IMR-90 (cell line): ENCODE results near the gene CD8B2. TPM values are rescaled to one million over a fixed set of nuclear protein-coding genes. Genes with fewer than 3 reads are reported as not detected.

Experiments used
- ATAC-seq: fragments of 200-7000 bp; cut with Tn5 transposase; 2 replicates; pipeline ENCODE4 v1.9.1; 2020; ENCODE audit warnings: low read depth, mild to moderate bottlenecking, moderate library complexity
- BruUV-seq: library from RNA; stranded (reverse); fragments of 400-500 nt; replicated peaks from 2 replicates; lab custom pipeline; 2021; lab: Mats Ljungman, UMichigan
- CTCF ChIA-PET: fragments of 300-600 bp; formaldehyde crosslinking; extraction: SDS; loops from one replicate; lab custom pipeline; 2021; ENCODE audit warnings: antibody characterized with exemption; lab: Yijun Ruan, JAX
- POLR2A ChIA-PET: fragments of 300-600 bp; sonication (Branson Sonifier 250); formaldehyde crosslinking; loops from one replicate; lab custom pipeline; 2022; ENCODE audit warnings: antibody characterized with exemption; ENCODE audit not compliant: unreplicated experiment; lab: Charles Lee
- DNase-seq: peaks from one replicate; pipeline ENCODE4 v3.0.0; 2013
- H2AFZ ChIP-seq: replicated peaks from 2 replicates; pipeline ENCODE3; 2013; ENCODE audit warnings: low read length, mild to moderate bottlenecking; ENCODE audit not compliant: poor library complexity
- H2AK5ac ChIP-seq: 2 replicates; pipeline ENCODE4 v1.6.1; 2013; ENCODE audit warnings: low read depth, low read length, inconsistent platforms
- H2AK9ac ChIP-seq: replicated peaks from 2 replicates; pipeline ENCODE3; 2013; ENCODE audit warnings: mild to moderate bottlenecking, low read depth, low read length, moderate library complexity; ENCODE audit not compliant: poor library complexity
- H2BK120ac ChIP-seq: 2 replicates; pipeline ENCODE4 v1.6.1; 2013; ENCODE audit warnings: low read depth, low read length, inconsistent platforms
- H2BK15ac ChIP-seq: 3 replicates; pipeline ENCODE4 v1.6.1; 2013; ENCODE audit warnings: low read depth, low read length, inconsistent platforms
- H2BK20ac ChIP-seq: 2 replicates; pipeline ENCODE4 v1.6.1; 2013; ENCODE audit warnings: low read depth, mild to moderate bottlenecking, inconsistent platforms, low read length, moderate library complexity
- H2BK5ac ChIP-seq: 2 replicates; pipeline ENCODE4 v1.6.1; 2013; ENCODE audit warnings: mild to moderate bottlenecking, low read depth, low read length, inconsistent platforms; ENCODE audit not compliant: poor library complexity, severe bottlenecking
- H3K14ac ChIP-seq: replicated peaks from 2 replicates; pipeline ENCODE4 v1.6.1; 2013; ENCODE audit warnings: low read depth, low read length, inconsistent platforms
- H3K18ac ChIP-seq: 2 replicates; pipeline ENCODE4 v1.6.1; 2013; ENCODE audit warnings: low read depth, low read length, control low read depth
- H3K23ac ChIP-seq: 2 replicates; pipeline ENCODE4 v1.6.1; 2013; ENCODE audit warnings: low read depth, low read length, inconsistent platforms
- H3K27ac ChIP-seq: 2 replicates; pipeline ENCODE4 v1.5.1; 2013; ENCODE audit warnings: mild to moderate bottlenecking, control low read depth, low read length; ENCODE audit not compliant: insufficient read depth
- H3K27me3 ChIP-seq: 2 replicates; pipeline ENCODE4 v1.6.1; 2013; ENCODE audit warnings: low read length; ENCODE audit not compliant: control insufficient read depth, insufficient read depth
- H3K36me3 ChIP-seq: 2 replicates; pipeline ENCODE4 v1.6.1; 2013; ENCODE audit warnings: low read length, mixed read lengths; ENCODE audit not compliant: control insufficient read depth, insufficient read depth
- H3K4ac ChIP-seq: 2 replicates; pipeline ENCODE4 v1.6.1; 2013; ENCODE audit warnings: low read depth, low read length, inconsistent platforms
- H3K4me1 ChIP-seq: 2 replicates; pipeline ENCODE4 v1.6.1; 2013; ENCODE audit warnings: low read length, mixed read lengths; ENCODE audit not compliant: control insufficient read depth, insufficient read depth
- H3K4me2 ChIP-seq: 2 replicates; pipeline ENCODE4 v1.6.1; 2013; ENCODE audit warnings: low read depth, mild to moderate bottlenecking, control low read depth, low read length, moderate library complexity
- H3K4me3 ChIP-seq: 2 replicates; pipeline ENCODE4 v1.5.1; 2013; ENCODE audit warnings: low read depth, mild to moderate bottlenecking, control low read depth, low read length, moderate library complexity; ENCODE audit not compliant: insufficient read depth
- H3K56ac ChIP-seq: 2 replicates; pipeline ENCODE4 v1.6.1; 2013; ENCODE audit warnings: low read length, inconsistent platforms; ENCODE audit not compliant: insufficient read depth; ENCODE audit errors: extremely low read depth
- H3K79me1 ChIP-seq, 2 experiments: 2 replicates each; pipeline ENCODE4 v1.6.1; 2013; ENCODE audit warnings: low read length in 2 of 2, inconsistent platforms in 1 of 2, low read depth in 1 of 2
- H3K9ac ChIP-seq: 2 replicates; pipeline ENCODE4 v1.6.1; 2013; ENCODE audit warnings: low read depth, low read length, control low read depth
- H3K9me1 ChIP-seq: 2 replicates; pipeline ENCODE4 v1.6.1; 2013; ENCODE audit warnings: low read length, inconsistent platforms; ENCODE audit not compliant: insufficient read depth
- H3K9me3 ChIP-seq: 2 replicates; pipeline ENCODE4 v1.6.1; 2013; ENCODE audit warnings: low read length; ENCODE audit not compliant: control insufficient read depth, insufficient read depth
- H4K20me1 ChIP-seq: 2 replicates; pipeline ENCODE4 v1.6.1; 2013; ENCODE audit warnings: low read length, inconsistent platforms; ENCODE audit not compliant: insufficient read depth
- H4K5ac ChIP-seq: 2 replicates; pipeline ENCODE4 v1.6.1; 2013; ENCODE audit warnings: mild to moderate bottlenecking, low read depth, low read length, control low read depth
- H4K8ac ChIP-seq, 2 experiments: 2 replicates each; pipeline ENCODE4 v1.6.1; 2013; ENCODE audit warnings: low read depth in 2 of 2, low read length in 2 of 2, control low read depth in 1 of 2, inconsistent platforms in 1 of 2
- H4K91ac ChIP-seq: 2 replicates; pipeline ENCODE4 v1.6.1; 2013; ENCODE audit warnings: low read depth, low read length, inconsistent platforms; ENCODE audit not compliant: insufficient read depth
- CEBPB ChIP-seq: IDR thresholded peaks from 2 replicates; pipeline ENCODE4 v1.6.1; 2012; ENCODE audit warnings: low read depth, low read length, improper control_type of control experiment
- CHD1 ChIP-seq: IDR thresholded peaks from 2 replicates; pipeline ENCODE4 v1.6.1; 2012; ENCODE audit warnings: low read depth, low read length, improper control_type of control experiment
- CTCF ChIP-seq: conservative IDR thresholded peaks from 2 replicates; pipeline ENCODE4 v1.5.1; 2012; ENCODE audit warnings: mild to moderate bottlenecking, low read depth, low read length, improper control_type of control experiment
- FOS ChIP-seq: fragments of 150-350 bp; IDR thresholded peaks from 2 replicates; pipeline ENCODE4 v1.6.1; 2016; ENCODE audit warnings: low read depth, low read length
- MAZ ChIP-seq: IDR thresholded peaks from 2 replicates; pipeline ENCODE4 v1.6.1; 2012; ENCODE audit warnings: low read depth, mild to moderate bottlenecking, low read length, improper control_type of control experiment, moderate library complexity, borderline replicate concordance
- MXI1 ChIP-seq: IDR thresholded peaks from 2 replicates; pipeline ENCODE4 v1.6.1; 2012; ENCODE audit warnings: low read depth, mild to moderate bottlenecking, low read length, moderate library complexity, borderline replicate concordance
- RCOR1 ChIP-seq: IDR thresholded peaks from 2 replicates; pipeline ENCODE4 v1.6.1; 2012; ENCODE audit warnings: mild to moderate bottlenecking, low read length, improper control_type of control experiment; ENCODE audit not compliant: insufficient replicate concordance
- RFX5 ChIP-seq: IDR thresholded peaks from 2 replicates; pipeline ENCODE4 v1.8.0; 2012; ENCODE audit warnings: low read depth, mild to moderate bottlenecking, low read length, moderate library complexity
- WGBS, 2 experiments: methylation state at CpG; one replicate each; pipeline versions ENCODE4 v1.1.5 to v1.1.7; 2013; ENCODE audit warnings: missing lambda C conversion rate in 2 of 2; ENCODE audit not compliant: insufficient read length in 1 of 2; ENCODE audit errors: extremely low coverage in 2 of 2; 5-methylcytosine and 5-hydroxymethylcytosine counted together
- dilution Hi-C: fragments of 300-500 bp; cut with HindIII; formaldehyde crosslinking; loops from one replicate; pipeline ENCODE4 v1.14.3; 2018; ENCODE audit warnings: low sequenced_read_pairs; ENCODE audit not compliant: unreplicated experiment
- in situ Hi-C: fragments of 300-500 bp; cut with MboI; formaldehyde crosslinking; loops from 3 replicates; pipeline ENCODE4 v1.14.3; 2019; ENCODE audit warnings: low sequenced_read_pairs, inconsistent platforms, mixed read lengths
- intact Hi-C: fragments of 100-400 bp; cut with micrococcal nuclease; formaldehyde crosslinking; loops from 2 replicates; pipeline ENCODE4 v1.10.0; 2022
- polyA plus RNA-seq, 3 experiments: library from polyadenylated mRNA; depleted of rRNA; stranded (reverse); fragments of >200 nt; gene quantifications; 2 replicates each; pipeline ENCODE4 v1.2.3, GENCODE V29; 2012; ENCODE audit warnings: low replicate concordance in 1 of 3
- total RNA-seq: library from RNA; depleted of rRNA; stranded (reverse); fragments of >200 nt; gene quantifications from 2 replicates; pipeline ENCODE4 v1.2.3, GENCODE V29; 2012
- TF ChIP-seq, protein P1 (sequence below): fragments of 150-350 bp; IDR thresholded peaks from 2 replicates; pipeline ENCODE4 v1.6.1; 2017; ENCODE audit warnings: mild to moderate bottlenecking, antibody characterized with exemption, low read length, low read depth

Gene CD8B2
- total and polyA plus RNA-seq, 2 of the 4 experiments (the other 2 are of a cell fraction) = not detected

DNA sequence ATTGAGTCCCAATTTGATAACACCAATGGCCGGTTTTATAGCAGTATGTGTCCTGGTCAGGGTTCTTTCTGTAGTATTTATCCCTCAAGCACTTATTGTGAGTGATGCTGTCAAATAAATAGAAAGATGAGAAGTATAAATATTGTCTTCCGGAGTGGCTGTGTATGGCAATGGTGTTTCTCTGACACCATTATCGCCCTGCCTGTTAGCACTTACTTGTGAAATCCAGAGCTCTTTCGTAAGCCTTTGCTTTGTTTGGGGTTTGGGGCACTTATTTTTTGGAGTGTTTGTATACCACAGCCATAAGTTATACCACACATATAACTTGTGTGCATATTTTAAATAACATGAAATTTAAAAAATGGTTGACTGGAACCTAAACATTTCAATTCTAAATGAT lies 29.3 kb downstream of the CD8B2 start:
- WGBS, 2 experiments = no CpG with 5 or more reads among the region's 4 CpGs
- no peak overlapping the region for H2AK5ac ChIP-seq
- no peak overlapping the region for H3K14ac ChIP-seq
- H3K9me1 ChIP-seq = no peaks in the 10 kb centered on the region
- DNase-seq = no peak
- H3K4me2 ChIP-seq = no peak overlapping the region
- H3K18ac ChIP-seq = no peak overlapping the region
- in situ Hi-C loops (no loop called here), intact Hi-C loops (no loop called here), dilution Hi-C loops (no loop called here)
- ATAC-seq = no peak
- no peak overlapping the region for H2BK20ac ChIP-seq
- H3K79me1 ChIP-seq = no peaks in the 10 kb centered on the region
- POLR2A ChIA-PET = no interaction called here
- H3K23ac ChIP-seq = no peak overlapping the region
- CTCF ChIA-PET = no interaction called here
- no peaks in the 10 kb centered on the region for H3K9me3 ChIP-seq
- H2BK5ac ChIP-seq = no peak overlapping the region
- no peak overlapping the region for H2AFZ ChIP-seq
- H3K4me3 ChIP-seq = no peak overlapping the region
- no peak overlapping the region for H3K9ac ChIP-seq
- BruUV-seq = no TSS peak
- H2BK120ac ChIP-seq = no peak overlapping the region
- no peaks in the 10 kb centered on the region for H3K36me3 ChIP-seq
- TF ChIP-seq, protein P1, sequence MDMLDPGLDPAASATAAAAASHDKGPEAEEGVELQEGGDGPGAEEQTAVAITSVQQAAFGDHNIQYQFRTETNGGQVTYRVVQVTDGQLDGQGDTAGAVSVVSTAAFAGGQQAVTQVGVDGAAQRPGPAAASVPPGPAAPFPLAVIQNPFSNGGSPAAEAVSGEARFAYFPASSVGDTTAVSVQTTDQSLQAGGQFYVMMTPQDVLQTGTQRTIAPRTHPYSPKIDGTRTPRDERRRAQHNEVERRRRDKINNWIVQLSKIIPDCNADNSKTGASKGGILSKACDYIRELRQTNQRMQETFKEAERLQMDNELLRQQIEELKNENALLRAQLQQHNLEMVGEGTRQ = no peak
- no peak for TF ChIP-seq MAZ
- no peak for TF ChIP-seq RCOR1
- no peak for TF ChIP-seq CEBPB
- no peak for TF ChIP-seq CTCF
- TF ChIP-seq RFX5 = no peak
- no peak for TF ChIP-seq CHD1
- TF ChIP-seq MXI1 = no peak
- TF ChIP-seq FOS = no peak
- no peak overlapping the region for H4K8ac ChIP-seq
- no peak overlapping the region for H4K91ac ChIP-seq
- H4K5ac ChIP-seq = no peak overlapping the region
- H3K27me3 ChIP-seq = no peaks in the 10 kb centered on the region
- no peak overlapping the region for H3K27ac ChIP-seq
- H2BK15ac ChIP-seq = no peak overlapping the region
- no peaks in the 10 kb centered on the region for H3K4me1 ChIP-seq
- no peak overlapping the region for H2AK9ac ChIP-seq
- H4K20me1 ChIP-seq = no peaks in the 10 kb centered on the region
- no peak overlapping the region for H3K56ac ChIP-seq
- no peak overlapping the region for H3K4ac ChIP-seq
